Superior temporal gyrus (tissue), 1 donor: ENCODE data around the gene PSMG4.
A peak's percentile ranks its signal among the peaks of the same experiment; 100 is the strongest.

ENCODE experiments used
- DNase-seq: peaks from one replicate; pipeline ENCODE4 v3.0.0-alpha.2; 2016; ENCODE audit errors: extremely low spot score

The PSMG4 gene

GRCh38 chr6:3290149-3290930, 31.6 kb downstream of the PSMG4 start:
- DNase-seq = no peak

GRCh38 chr6:3290931-3291211, 32.1 kb downstream of the PSMG4 start:
- DNase-seq = no peak

- no peak for DNase-seq
Observed at GRCh38 chr6:3291346-3291745, 32.6 kb downstream of the PSMG4 start.

GRCh38 chr6:3291987-3292386, 33.2 kb downstream of the PSMG4 start:
- no peak for DNase-seq

GRCh38 chr6:3292431-3293197, 33.9 kb downstream of the PSMG4 start:
- DNase-seq = no peak

GRCh38 chr6:3293271-3294155, 34.8 kb downstream of the PSMG4 start:
- no peak for DNase-seq

- no peak for DNase-seq
Observed at GRCh38 chr6:3294396-3294795, 35.6 kb downstream of the PSMG4 start.

- DNase-seq = peak; percentile 73
Observed at GRCh38 chr6:3294921-3295871, 36.4 kb downstream of the PSMG4 start.

- no peak for DNase-seq
Observed at GRCh38 chr6:3296078-3296477, 37.3 kb downstream of the PSMG4 start.

GRCh38 chr6:3296537-3296936, 37.8 kb downstream of the PSMG4 start:
- no peak for DNase-seq

- DNase-seq = no peak
Observed at GRCh38 chr6:3297006-3297405, 38.3 kb downstream of the PSMG4 start.

- DNase-seq = no peak
Observed at GRCh38 chr6:3297909-3298308, 39.2 kb downstream of the PSMG4 start.

- no peak for DNase-seq
Observed at GRCh38 chr6:3299221-3299620, 40.5 kb downstream of the PSMG4 start.

GRCh38 chr6:3301506-3301905, 42.8 kb downstream of the PSMG4 start:
- DNase-seq = no peak

- no peak for DNase-seq
Observed at GRCh38 chr6:3303795-3304411, 45.2 kb downstream of the PSMG4 start.

- DNase-seq = no peak
Observed at GRCh38 chr6:3304500-3305215, 45.9 kb downstream of the PSMG4 start.

- no peak for DNase-seq
Observed at GRCh38 chr6:3305216-3305565, 46.4 kb downstream of the PSMG4 start.

GRCh38 chr6:3305831-3306230, 47.1 kb downstream of the PSMG4 start:
- DNase-seq = no peak

- DNase-seq = no peak
Observed at GRCh38 chr6:3306848-3307247, 48.1 kb downstream of the PSMG4 start.

- DNase-seq = no peak
Observed at GRCh38 chr6:3307436-3307835, 48.7 kb downstream of the PSMG4 start.
